Stimulated activated CD4-positive, alpha-beta T cell treated with anti-CD3 and anti-CD28 coated beads, Interleukin-4, amount 100 ng/mL, for 48 hours (primary cell): ENCODE results near the gene TRIM44.
"Not testable (repeated sequence)": the region's sequence is repeated elsewhere in the genome, so short reads cannot be mapped to it uniquely, and the experiment has no call there.

ENCODE experiments used
- DNase-seq, 2 donors: peaks; one replicate each; pipeline ENCODE4 v3.0.0-alpha.2; 2020; ENCODE audit warnings: low read depth in 2 of 2

TRIM44 gene

GRCh38 chr11:35815556-35816315 lies 153.2 kb downstream of the TRIM44 start:
- no peak for DNase-seq

DNA sequence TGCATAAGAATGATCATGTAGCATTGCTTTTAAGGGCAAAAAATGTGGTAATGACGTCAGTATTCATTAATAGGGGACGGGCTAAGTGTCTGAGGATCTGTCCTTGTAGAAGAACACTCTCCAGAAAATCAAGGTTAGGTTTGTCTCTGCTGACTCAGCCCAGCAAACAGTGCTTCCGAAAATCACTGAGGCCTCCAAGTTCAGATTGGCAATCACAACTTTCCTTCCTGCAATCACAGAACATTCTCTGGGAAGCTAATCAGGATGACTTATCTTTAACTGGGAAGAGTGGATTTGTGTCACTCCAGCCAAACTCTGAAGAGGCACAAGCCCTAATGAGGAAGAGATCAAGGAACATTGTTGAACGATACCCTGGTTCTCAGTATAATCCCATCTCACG lies 158.0 kb downstream of the TRIM44 start:
- DNase-seq = no peak

GRCh38 chr11:35822815-35823495 lies 160.4 kb downstream of the TRIM44 start:
- DNase-seq = no peak

- no peak for DNase-seq
Observed at GRCh38 chr11:35823742-35824298, 161.2 kb downstream of the TRIM44 start.

DNA sequence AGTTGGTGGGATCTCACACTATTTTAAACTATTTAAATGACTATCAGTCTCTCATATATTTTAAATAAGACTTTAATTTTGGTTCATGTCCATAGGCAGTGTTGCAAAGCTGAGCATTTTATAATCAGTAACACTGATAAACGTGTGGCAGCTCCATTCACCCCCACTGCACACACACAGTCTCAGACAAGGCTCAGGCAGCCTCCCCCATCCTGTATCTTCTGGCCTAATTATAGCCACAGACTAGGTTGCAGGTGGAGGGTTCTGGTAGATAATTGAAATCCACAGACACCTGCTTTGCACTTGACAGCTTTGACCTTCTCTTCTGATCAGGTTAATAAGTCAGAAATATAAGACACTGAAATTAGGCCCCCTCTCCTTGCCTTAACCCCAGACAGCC lies 162.8 kb downstream of the TRIM44 start:
- DNase-seq = no peak

DNA sequence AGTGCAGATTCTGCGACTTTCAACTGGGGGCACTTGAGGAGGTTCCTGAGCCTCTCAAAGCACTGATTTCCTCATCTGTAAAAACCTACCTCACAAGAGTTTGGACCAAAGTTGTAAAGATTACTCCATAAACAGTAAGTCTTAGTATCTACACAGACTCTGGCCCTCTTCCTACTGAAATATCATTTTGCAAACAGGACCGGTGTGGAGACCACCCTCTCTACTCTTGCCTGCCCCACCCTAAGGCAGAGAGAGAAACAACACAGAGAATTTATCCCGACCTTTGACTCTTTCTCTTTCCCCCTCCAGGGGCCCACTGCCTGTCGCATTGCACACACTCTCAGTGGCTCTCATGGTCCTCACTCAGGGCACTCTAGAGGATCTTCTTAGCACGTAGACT lies 163.4 kb downstream of the TRIM44 start:
- no peak for DNase-seq

DNA sequence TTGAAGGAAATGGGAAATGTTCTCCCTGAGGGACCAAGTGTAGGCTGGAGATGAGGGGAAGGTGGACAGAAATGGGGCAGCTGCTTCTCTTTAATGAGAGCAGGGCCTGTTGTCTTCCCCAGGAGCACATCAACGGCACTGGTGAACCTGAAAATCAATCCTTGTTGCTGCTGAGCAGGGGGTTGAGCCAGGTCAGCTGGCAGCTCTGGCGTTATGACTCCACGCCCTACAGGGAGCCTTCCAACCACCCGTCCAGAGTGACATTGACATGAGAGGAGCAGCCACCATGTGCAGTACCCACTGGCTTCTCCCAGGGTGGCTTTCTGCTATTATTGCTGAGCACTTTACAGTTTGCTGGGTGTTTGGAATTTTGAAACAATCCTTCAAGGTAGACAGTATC lies 164.4 kb downstream of the TRIM44 start:
- no peak for DNase-seq

- no peak for DNase-seq
Observed at GRCh38 chr11:35836205-35836604, 173.6 kb downstream of the TRIM44 start.

- DNase-seq = no peak
Observed at GRCh38 chr11:35838071-35838470, 175.5 kb downstream of the TRIM44 start.

- not testable (repeated sequence) for DNase-seq
Observed at GRCh38 chr11:35838697-35839367, 176.3 kb downstream of the TRIM44 start.

DNA sequence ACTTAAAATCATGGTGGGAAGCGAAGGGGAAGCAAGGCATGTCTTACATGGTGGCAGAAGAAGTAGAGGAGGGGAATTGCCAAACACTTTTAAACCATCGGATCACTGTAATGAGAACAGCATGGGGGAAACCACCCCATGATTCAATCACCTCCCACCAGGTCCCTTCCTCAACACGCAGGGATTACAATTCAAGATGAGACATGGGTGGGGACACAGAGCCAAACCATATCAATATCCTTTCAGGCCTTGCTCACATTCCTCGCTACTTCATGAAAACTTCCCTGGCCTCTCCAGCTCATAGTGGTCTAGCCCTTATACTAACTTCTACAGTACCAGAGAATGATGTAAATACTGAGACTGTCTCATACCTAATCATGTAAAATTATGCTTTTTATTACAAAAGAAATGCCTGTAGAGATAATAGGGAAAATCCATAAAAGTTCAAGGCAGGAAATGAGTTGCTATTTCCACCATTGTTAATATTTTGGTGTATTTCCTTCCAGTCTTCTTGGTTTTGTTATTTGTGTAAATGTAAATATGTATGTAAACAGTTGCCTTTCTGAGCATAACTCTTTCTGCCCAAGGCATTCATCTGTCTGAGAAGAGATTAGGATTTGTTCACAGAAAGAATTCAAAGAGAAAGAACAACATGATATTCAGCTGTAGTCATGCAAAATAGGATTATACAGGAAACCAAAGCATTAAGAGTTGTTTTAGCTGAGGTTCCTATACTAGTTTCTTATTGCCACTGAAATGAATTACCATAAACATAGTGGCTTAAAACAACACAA lies 177.0 kb downstream of the TRIM44 start:
- DNase-seq = no peak

GRCh38 chr11:35841733-35842132 lies 179.2 kb downstream of the TRIM44 start:
- DNase-seq = no peak

DNA sequence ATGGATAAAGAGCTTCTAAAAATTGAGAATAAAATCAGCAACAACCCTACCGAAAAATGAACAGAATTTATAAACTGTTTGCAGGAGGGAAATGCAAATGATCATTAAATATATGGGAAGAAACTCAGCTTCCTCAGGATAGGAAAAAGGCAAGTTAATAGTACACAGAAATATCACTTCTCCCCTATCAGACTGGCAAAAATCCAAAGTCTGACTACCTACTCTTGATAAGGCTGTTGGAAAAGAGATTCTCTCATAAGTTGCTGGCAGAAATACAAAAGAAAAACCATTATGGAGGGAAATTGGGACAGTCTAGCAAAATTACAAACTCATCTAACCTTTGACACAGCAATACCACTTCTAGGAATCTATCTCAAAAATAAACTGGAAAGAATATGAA lies 180.4 kb downstream of the TRIM44 start:
- DNase-seq = no peak

GRCh38 chr11:35844579-35844978 lies 182.0 kb downstream of the TRIM44 start:
- DNase-seq = no peak

DNA sequence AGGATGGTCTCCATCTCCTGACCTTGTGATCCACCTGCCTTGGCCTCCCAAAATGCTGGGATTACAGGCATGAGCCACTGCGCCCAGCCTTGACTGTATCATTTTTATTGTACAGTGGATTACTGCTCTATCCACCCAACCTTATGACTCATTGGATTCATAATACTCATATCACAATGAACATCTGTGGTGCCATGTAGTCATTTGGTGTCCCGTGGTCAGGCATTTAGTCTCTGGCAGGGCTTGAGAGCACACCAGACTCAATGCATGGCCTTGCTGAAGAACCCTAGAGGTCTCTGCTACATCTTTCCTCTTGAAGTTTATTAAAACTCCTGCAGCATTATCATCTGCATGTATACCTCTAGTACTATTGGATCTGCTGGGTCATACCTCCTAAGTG lies 183.3 kb downstream of the TRIM44 start:
- no peak for DNase-seq

DNA sequence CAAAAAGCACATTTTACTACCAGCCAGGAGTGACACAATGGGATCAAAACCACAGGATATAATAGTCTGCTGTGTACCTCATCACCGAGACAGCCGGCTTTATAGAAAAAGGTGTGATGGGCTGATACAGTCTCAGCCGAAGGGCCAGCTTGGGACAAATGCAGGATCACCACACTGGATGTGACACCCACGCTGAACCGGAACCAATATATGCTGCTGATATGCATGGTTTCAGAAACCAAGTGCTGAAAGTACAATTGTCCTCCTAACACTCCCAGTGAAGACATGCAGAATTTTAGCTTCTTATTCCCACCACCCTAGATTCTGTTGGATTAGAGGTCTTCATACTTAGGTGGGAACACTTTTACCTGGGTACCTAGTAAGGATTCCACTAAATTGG lies 184.3 kb downstream of the TRIM44 start:
- no peak for DNase-seq

GRCh38 chr11:35847473-35847872 lies 184.9 kb downstream of the TRIM44 start:
- no peak for DNase-seq

GRCh38 chr11:35848616-35849015 lies 186.0 kb downstream of the TRIM44 start:
- no peak for DNase-seq

- DNase-seq = no peak
Observed at GRCh38 chr11:35850191-35850590, 187.6 kb downstream of the TRIM44 start.

DNA sequence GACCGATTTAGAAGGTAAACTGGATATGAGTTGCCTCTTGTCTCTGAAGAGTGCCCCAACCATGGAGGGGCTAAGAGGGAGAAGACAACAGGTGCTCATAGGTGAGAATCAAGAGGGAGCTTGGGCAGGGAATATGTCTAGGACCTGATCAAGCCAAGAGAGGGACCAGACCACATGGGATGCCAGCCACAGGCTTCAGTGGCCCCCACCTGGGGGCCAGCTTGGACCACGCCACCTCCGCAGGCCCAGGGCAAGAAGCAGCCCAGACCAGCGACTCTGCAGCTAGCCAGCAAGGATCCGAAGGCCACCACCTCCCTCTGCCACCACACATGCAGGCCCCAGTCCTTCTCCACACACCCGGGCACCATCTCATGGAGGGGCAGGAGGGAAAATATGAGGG lies 188.8 kb downstream of the TRIM44 start:
- no peak for DNase-seq

GRCh38 chr11:35852056-35852455 lies 189.5 kb downstream of the TRIM44 start:
- DNase-seq = no peak

DNA sequence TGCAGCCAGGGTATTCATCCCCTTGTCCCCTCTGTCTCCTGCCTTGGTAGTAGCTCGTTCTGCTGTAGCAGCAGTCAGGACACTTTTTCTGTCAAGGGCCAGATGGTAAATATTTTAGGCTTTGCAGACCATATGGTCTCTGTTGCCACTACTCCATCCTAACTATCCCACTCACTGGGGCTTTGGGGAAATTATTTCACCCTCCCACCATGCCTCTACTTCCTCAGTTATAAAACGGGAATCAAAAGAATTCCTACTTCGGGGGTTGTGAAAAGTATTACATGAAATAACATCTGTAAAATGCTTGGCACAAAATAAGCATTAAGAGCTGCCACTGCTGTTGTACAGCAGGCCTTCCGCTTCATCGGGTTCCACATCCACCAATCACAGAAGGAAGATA lies 191.4 kb downstream of the TRIM44 start:
- DNase-seq = no peak
